ENCODE results near the gene CUBN. TPM values are rescaled to one million over a fixed set of nuclear protein-coding genes. Genes with fewer than 3 reads are reported as not detected.

The CUBN gene
- total RNA-seq, 3 donors from 2014 or later: 0.31 to 1.9 (median 0.38) TPM

GRCh38 chr10:16867990-16868389, 261.6 kb downstream of the CUBN start:
- intact Hi-C loops (cut with DNase I, micrococcal nuclease): no loop called here
- no peak overlapping the region for H3K4me3 ChIP-seq
- ATAC-seq: no peak
- TF ChIP-seq CTCF (IDR thresholded peaks at IDR 0.05): no peak
- no peak for DNase-seq
- H3K9me3 ChIP-seq: no peaks in the 10 kb centered on the region
- no peaks in the 10 kb centered on the region for H3K4me1 ChIP-seq (ENCODE audit: low read depth)
- no peaks in the 10 kb centered on the region for H3K36me3 ChIP-seq (ENCODE audit: low read depth)

DNA sequence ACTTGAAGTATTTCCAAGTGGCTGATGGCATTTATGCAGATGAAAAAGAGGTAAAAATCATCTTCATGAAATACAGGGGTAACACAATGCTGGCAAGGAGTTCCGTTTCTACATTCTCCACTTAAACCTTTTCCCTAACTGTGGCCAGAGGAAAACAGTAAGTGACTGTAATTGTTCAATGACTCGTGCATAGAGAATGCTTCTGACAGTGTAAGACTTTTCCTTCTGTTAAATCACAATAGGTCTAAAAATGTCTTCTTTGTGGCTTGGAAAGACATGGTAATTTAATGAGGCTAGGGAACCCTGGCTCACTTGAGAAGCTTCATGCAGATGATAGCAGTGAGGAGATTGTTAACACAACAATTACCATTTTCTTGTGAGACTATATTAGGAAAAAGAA, 262.1 kb downstream of the CUBN start:
- H3K4me3 ChIP-seq: no peak overlapping the region
- ATAC-seq (no peak), DNase-seq (no peak)
- intact Hi-C loops (cut with DNase I, micrococcal nuclease): no loop called here
- no peaks in the 10 kb centered on the region for H3K9me3 ChIP-seq
- no peaks in the 10 kb centered on the region for H3K4me1 ChIP-seq (ENCODE audit: low read depth)
- H3K36me3 ChIP-seq (ENCODE audit: low read depth): no peaks in the 10 kb centered on the region
- TF ChIP-seq CTCF (IDR thresholded peaks at IDR 0.05): no peak

GRCh38 chr10:16866541-16867275, 262.9 kb downstream of the CUBN start:
- TF ChIP-seq CTCF (IDR thresholded peaks at IDR 0.05): no peak
- ATAC-seq: no peak
- DNase-seq: no peak
- no peaks in the 10 kb centered on the region for H3K4me1 ChIP-seq (ENCODE audit: low read depth)
- intact Hi-C loops (cut with DNase I, micrococcal nuclease): no loop called here
- no peak overlapping the region for H3K4me3 ChIP-seq
- no peaks in the 10 kb centered on the region for H3K9me3 ChIP-seq
- no peaks in the 10 kb centered on the region for H3K36me3 ChIP-seq (ENCODE audit: low read depth)

GRCh38 chr10:16865766-16866165, 263.8 kb downstream of the CUBN start:
- H3K9me3 ChIP-seq: no peaks in the 10 kb centered on the region
- TF ChIP-seq CTCF (IDR thresholded peaks at IDR 0.05): no peak
- H3K36me3 ChIP-seq (ENCODE audit: low read depth): no peaks in the 10 kb centered on the region
- no peak overlapping the region for H3K4me3 ChIP-seq
- intact Hi-C loops (cut with DNase I, micrococcal nuclease): no loop called here
- no peak for ATAC-seq
- DNase-seq: no peak
- H3K4me1 ChIP-seq (ENCODE audit: low read depth): no peaks in the 10 kb centered on the region

DNA sequence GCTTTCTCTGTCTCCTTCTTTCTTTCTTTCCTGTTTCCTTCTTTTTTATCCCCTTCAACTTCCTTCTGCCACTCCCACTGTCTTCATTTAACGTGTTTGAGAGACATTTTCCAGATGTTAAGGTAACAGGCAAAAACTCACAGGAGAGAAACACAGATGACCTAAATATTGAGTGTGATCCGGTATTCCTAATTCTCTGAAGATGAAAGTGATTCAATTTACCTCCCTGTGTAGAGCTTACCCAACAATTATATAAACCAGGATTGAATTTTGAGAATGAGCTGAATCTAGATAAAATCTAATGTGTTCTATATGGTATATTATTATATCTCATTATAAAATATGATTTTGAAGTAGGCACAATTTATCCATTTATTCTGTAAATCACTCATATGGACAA, 265.8 kb downstream of the CUBN start:
- no peak for ATAC-seq
- intact Hi-C loops (cut with DNase I, micrococcal nuclease): no loop called here
- no peak for TF ChIP-seq CTCF (IDR thresholded peaks at IDR 0.05)
- Histone ChIP-seq H3K4me3 (no peak overlapping the region), H3K4me1 (ENCODE audit: low read depth) (no peaks in the 10 kb centered on the region), H3K36me3 (ENCODE audit: low read depth) (no peaks in the 10 kb centered on the region), H3K9me3 (no peaks in the 10 kb centered on the region)
- DNase-seq: no peak

DNA sequence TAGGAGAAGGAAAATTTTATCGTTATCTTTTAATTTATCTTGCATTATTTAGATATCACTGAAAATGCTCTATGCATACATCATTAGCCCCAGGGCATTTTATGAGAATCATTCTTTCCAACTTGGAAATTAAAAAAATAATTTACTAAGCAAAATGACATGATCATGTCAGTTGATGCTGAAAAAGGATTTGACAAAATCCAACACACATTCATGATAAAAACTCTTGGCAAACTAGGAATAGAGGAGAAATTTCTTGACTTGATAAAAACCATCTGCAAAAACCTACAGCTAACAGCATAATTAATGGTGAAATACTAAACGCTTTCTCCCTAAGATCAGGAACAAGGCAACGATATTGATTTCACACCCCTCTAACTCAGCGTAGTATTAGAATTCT, 272.2 kb downstream of the CUBN start:
- Histone ChIP-seq H3K4me1 (ENCODE audit: low read depth) (no peaks in the 10 kb centered on the region), H3K4me3 (no peak overlapping the region), H3K36me3 (ENCODE audit: low read depth) (no peaks in the 10 kb centered on the region), H3K9me3 (no peaks in the 10 kb centered on the region)
- DNase-seq (no peak), ATAC-seq (no peak)
- no peak for TF ChIP-seq CTCF (IDR thresholded peaks at IDR 0.05)
- intact Hi-C loops (cut with DNase I, micrococcal nuclease): no loop called here

Measured in mucosa of descending colon (tissue), 3 donors.